CD4-positive, alpha-beta T cell treated with Interleukin-10 for 1 hour (primary cell): ENCODE data around the gene LRCH4.
A peak's percentile ranks its signal among the peaks of the same experiment; 100 is the strongest.
"Not testable (repeated sequence)": the region's sequence is repeated elsewhere in the genome, so short reads cannot be mapped to it uniquely, and the experiment has no call there.

Experiments used
- DNase-seq: peaks from one replicate; pipeline ENCODE4 v3.0.0-alpha.2; 2020

Gene LRCH4

GRCh38 chr7:100567031-100567730 lies 18.7 kb downstream of the LRCH4 start:
- no peak for DNase-seq

DNA sequence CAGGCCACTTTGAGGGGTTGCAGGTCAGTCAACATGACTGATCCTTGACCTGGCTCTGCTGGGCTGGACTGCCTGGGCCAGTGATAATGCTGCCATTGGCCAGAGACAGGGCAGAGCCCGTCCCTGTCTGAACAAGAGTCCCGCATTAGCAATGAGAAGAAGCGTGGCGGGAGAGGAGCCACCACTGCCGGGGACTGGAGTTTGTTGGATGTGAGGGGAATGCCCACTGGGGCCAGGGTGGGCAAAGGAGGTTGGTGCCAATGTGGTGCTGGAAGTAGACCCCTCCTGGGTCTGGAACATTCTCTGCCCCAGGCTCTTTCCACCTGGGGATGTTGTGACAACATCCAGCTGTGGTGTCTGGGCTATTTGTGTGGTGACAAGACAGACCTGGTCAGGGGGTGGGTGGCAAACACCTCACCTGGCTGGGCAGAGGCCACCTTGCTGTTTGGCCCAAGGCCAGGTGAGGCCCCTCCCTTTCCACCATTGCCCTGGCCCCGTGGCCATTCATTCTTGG lies 19.9 kb downstream of the LRCH4 start:
- no peak for DNase-seq

GRCh38 chr7:100565133-100565571 lies 20.8 kb downstream of the LRCH4 start:
- no peak for DNase-seq

DNA sequence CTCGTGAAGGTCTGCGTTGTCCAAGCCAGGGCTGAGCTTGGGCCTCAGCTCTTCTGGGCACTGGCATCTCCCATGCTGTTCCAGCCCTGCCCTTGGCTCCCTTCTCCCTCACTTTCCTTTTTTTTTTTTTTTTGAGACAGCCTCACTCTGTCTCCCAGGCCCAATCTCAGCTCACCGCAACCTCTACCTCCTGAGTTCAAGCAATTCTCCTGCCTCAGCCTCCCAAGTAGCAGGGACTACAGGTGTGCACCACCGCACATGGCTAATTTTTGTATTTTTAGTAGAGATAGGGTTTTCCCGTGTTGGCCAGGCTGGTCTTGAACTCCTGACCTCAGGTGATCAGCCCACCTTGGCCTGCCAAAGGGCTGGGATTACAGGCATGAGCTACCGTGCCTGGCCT lies 21.5 kb downstream of the LRCH4 start:
- DNase-seq = not testable (repeated sequence)

DNA sequence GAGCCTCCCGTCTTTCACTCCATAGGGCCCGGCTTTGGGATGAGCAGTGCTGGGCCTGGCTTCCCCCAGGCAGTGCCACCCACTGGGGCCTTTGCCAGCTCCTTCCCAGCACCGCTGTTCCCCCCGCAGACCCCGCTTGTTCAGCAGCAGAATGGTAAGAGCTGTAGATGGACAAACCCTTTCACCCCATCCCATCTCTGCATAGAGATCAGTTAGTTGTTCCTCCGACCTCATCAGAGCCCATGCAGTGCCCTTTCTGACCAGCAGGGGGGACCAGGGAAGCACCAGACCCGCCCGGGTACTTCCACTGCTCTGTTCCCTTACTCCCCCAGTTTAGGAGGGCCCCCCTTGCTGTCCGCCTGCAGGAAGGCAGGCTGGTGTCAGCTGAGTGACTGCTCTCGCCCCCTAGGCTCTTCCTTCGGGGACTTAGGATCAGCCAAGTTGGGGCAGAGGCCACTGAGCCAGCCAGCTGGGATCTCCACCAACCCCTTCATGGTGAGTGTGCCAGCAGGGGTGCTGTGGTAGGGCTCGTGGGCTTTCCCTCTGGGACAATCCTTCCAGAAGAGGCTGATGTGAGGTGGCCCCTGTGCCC lies 22.0 kb downstream of the LRCH4 start:
- DNase-seq = peak; percentile 86

GRCh38 chr7:100563100-100563564 lies 22.8 kb downstream of the LRCH4 start:
- DNase-seq = no peak

GRCh38 chr7:100562195-100563099 lies 23.5 kb downstream of the LRCH4 start:
- no peak for DNase-seq

DNA sequence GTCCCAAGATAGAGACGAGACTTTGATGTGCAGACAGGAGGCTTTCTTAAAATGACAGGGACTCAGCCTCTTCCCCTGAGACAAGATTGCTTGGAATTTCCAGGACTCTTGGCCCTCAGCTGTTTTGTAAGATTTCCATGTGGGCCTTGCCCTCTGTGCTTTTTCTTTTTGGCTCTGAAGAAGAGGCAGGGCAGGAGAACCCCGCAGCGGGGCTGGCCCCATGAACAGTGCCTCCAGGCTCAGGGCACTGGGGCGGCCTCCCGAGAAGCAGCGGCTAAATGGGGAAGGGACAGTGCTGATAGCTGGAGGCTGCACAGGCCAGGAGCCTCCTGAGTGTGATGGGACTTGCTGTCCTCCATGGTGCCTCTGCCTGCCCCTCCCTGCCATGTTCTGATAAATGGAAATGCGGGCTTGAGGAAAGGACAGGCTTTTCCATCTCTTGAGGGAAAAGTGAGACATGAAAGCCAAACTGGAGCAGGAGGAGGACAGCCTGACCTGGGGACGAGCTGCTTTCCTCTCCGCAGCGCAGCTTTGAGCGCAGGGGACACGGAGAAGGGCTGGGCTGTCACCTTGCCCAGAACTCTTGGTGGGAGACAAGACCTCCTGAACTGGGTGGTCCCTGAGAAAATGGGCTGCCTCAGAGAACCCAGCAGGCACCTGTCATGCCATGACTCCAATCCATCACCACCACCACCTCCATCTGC lies 24.3 kb downstream of the LRCH4 start:
- no peak for DNase-seq

- no peak for DNase-seq
Observed at GRCh38 chr7:100559127-100559526, 26.8 kb downstream of the LRCH4 start.

DNA sequence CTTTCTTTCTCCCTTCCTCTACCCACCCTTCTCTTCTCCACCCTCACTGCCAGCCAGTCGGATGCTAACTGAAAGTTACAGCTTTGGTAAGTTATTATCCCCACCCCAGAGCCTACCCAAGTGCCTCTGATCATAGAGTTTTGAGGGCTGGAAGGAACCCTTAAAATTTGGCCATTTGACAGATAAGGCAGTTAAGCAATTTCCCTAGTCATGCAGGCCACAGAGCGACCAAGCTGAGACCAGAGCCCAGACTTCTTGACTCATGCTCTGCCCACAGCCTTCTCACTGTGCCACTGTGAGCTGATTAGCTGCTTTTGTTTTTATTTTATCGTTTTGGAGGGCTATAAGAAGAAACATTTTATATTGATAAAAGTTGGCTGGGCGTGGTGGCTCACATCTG lies 29.4 kb downstream of the LRCH4 start:
- no peak for DNase-seq

- no peak for DNase-seq
Observed at GRCh38 chr7:100555701-100556100, 30.2 kb downstream of the LRCH4 start.

GRCh38 chr7:100553032-100553431 lies 32.9 kb downstream of the LRCH4 start:
- DNase-seq = no peak

DNA sequence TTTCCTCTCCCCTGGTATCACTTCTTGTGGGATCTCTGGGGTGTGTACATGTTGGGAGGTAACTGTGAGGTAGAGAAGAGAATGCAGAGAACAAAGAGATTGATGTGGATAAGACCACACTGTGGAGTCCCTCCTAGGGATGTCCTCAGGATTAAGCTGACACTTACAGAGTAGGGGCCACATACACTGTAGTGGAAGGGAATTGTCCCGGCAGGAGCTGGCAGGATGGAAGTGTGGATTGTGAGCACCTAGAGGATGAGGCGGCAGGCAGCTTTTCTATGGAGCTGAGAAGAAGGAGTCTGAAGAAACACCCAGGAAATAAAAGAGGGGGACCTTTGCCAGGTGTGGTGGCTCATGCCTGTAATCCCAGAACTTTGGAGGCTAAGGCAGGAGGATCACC lies 33.4 kb downstream of the LRCH4 start:
- no peak for DNase-seq

- DNase-seq = not testable (repeated sequence)
Observed at GRCh38 chr7:100548446-100548845, 37.5 kb downstream of the LRCH4 start.

GRCh38 chr7:100547872-100548271 lies 38.1 kb downstream of the LRCH4 start:
- DNase-seq = no peak

GRCh38 chr7:100546926-100547800 lies 38.8 kb downstream of the LRCH4 start:
- no peak for DNase-seq

- peak; percentile 70 for DNase-seq
Observed at GRCh38 chr7:100546129-100546925, 39.6 kb downstream of the LRCH4 start.

- no peak for DNase-seq
Observed at GRCh38 chr7:100545360-100546128, 40.4 kb downstream of the LRCH4 start.

GRCh38 chr7:100544967-100545359 lies 41.0 kb downstream of the LRCH4 start:
- no peak for DNase-seq

- DNase-seq = no peak
Observed at GRCh38 chr7:100544386-100544785, 41.5 kb downstream of the LRCH4 start.
